ENCODE data around the gene HSPA12A.

HSPA12A gene

DNA sequence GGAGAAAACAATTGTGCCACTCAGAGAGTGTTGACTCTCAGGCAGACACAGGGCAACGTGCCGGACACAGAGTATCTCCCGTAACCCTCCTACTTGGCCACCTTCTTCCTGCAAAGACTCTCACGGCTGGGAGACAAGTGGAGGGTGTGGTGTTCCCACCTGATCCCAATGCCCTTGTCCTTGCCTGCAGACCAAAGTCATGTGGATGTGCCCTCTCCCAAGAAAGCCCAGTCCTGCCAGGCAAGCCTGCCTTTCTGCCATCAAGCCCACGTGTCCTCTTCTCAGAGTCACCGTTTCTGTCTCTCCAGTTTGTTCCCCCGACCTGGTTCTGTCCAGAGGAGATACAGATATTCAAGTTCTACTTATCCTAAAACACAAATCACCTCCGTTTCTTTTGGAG lies 120.9 kb downstream of the HSPA12A start:
- TF ChIP-seq TAF1 (IDR thresholded peaks at IDR 0.05; ENCODE audit: low read depth): no peak
- TF ChIP-seq, protein P1, sequence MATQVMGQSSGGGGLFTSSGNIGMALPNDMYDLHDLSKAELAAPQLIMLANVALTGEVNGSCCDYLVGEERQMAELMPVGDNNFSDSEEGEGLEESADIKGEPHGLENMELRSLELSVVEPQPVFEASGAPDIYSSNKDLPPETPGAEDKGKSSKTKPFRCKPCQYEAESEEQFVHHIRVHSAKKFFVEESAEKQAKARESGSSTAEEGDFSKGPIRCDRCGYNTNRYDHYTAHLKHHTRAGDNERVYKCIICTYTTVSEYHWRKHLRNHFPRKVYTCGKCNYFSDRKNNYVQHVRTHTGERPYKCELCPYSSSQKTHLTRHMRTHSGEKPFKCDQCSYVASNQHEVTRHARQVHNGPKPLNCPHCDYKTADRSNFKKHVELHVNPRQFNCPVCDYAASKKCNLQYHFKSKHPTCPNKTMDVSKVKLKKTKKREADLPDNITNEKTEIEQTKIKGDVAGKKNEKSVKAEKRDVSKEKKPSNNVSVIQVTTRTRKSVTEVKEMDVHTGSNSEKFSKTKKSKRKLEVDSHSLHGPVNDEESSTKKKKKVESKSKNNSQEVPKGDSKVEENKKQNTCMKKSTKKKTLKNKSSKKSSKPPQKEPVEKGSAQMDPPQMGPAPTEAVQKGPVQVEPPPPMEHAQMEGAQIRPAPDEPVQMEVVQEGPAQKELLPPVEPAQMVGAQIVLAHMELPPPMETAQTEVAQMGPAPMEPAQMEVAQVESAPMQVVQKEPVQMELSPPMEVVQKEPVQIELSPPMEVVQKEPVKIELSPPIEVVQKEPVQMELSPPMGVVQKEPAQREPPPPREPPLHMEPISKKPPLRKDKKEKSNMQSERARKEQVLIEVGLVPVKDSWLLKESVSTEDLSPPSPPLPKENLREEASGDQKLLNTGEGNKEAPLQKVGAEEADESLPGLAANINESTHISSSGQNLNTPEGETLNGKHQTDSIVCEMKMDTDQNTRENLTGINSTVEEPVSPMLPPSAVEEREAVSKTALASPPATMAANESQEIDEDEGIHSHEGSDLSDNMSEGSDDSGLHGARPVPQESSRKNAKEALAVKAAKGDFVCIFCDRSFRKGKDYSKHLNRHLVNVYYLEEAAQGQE (IDR thresholded peaks at IDR 0.05; ENCODE audit: low read depth): no peak
- no peak for TF ChIP-seq FOXM1 (IDR thresholded peaks at IDR 0.05; ENCODE audit: borderline replicate concordance, low read depth)
- TF ChIP-seq YY1 (IDR thresholded peaks at IDR 0.05; ENCODE audit: low read depth): no peak
- no peak for TF ChIP-seq NFIC (IDR thresholded peaks at IDR 0.05)
- TF ChIP-seq MAX (IDR thresholded peaks at IDR 0.05): no peak
- no peak for TF ChIP-seq ZBTB7A (IDR thresholded peaks at IDR 0.05; ENCODE audit: low read depth)
- TF ChIP-seq CEBPB (IDR thresholded peaks at IDR 0.05): no peak
- TF ChIP-seq CREB1 (IDR thresholded peaks at IDR 0.05; ENCODE audit: low read depth): no peak
- TF ChIP-seq, protein P2, sequence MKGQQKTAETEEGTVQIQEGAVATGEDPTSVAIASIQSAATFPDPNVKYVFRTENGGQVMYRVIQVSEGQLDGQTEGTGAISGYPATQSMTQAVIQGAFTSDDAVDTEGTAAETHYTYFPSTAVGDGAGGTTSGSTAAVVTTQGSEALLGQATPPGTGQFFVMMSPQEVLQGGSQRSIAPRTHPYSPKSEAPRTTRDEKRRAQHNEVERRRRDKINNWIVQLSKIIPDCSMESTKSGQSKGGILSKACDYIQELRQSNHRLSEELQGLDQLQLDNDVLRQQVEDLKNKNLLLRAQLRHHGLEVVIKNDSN (IDR thresholded peaks at IDR 0.05): no peak
- no peak for TF ChIP-seq EGR1 (IDR thresholded peaks at IDR 0.05)
- TF ChIP-seq TCF12 (IDR thresholded peaks at IDR 0.05; ENCODE audit: low read depth): no peak
- no peak for TF ChIP-seq RAD21 (IDR thresholded peaks at IDR 0.05; ENCODE audit: low read depth)
- TF ChIP-seq TEAD4 (IDR thresholded peaks at IDR 0.05): no peak
